Measurements from ENCODE around the gene CDC6. TPM values are rescaled to one million over a fixed set of nuclear protein-coding genes. Genes with fewer than 3 reads are reported as not detected.
A peak's percentile ranks its signal among the peaks of the same experiment; 100 is the strongest.

The CDC6 gene
- total RNA-seq, 1 donor from 2014 or later, result 18.2 TPM

DNA sequence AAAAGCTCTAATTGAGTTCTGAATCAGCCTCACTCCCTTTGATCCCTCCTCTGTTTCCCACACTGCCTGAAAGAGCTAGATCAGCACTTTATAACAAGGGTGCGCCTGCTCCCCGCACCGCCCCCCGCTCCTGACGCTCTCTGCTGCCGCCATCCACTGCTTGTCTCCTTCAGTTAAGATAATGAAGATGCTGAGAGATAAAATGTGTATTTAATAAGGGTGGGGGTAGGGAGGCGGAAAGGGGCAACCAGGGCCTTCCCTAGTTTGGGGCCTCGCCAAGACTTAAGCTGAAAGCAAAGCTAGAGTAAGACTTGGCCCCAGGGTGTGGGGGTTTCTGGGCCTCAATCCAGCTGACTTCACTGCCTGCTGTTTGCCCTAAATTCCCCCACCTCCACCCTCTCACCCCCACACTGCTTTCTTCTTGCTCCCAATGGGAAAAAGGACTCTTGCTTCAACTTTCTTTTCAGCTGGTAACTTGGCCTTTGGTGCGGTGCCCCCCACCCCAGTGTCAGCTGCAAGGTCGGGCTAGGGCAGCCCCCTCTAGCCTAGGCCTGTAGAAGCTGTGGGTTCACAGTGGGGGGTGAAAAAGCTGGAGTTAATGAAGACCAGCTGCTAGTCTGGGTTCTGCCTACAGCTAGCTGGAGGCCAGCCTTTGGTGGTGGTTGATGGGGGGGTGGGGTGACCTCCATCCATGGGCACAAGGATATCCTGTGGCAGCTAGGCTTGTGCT, 19.5 kb downstream of the CDC6 start:
- Mint-ChIP-seq H3K27me3 (ENCODE audit: unreplicated experiment) (peaks cover 6% of the 10 kb centered on the region), H3K36me3 (ENCODE audit: low read depth, unreplicated experiment) (no peaks in the 10 kb centered on the region), H3K4me3 (ENCODE audit: unreplicated experiment) (no peak overlapping the region), H3K4me1 (ENCODE audit: unreplicated experiment) (peaks cover 26% of the 10 kb centered on the region), H3K9me3 (ENCODE audit: unreplicated experiment) (no peaks in the 10 kb centered on the region), H3K27ac (ENCODE audit: unreplicated experiment) (no peak overlapping the region)
- TF ChIP-seq, protein P1, sequence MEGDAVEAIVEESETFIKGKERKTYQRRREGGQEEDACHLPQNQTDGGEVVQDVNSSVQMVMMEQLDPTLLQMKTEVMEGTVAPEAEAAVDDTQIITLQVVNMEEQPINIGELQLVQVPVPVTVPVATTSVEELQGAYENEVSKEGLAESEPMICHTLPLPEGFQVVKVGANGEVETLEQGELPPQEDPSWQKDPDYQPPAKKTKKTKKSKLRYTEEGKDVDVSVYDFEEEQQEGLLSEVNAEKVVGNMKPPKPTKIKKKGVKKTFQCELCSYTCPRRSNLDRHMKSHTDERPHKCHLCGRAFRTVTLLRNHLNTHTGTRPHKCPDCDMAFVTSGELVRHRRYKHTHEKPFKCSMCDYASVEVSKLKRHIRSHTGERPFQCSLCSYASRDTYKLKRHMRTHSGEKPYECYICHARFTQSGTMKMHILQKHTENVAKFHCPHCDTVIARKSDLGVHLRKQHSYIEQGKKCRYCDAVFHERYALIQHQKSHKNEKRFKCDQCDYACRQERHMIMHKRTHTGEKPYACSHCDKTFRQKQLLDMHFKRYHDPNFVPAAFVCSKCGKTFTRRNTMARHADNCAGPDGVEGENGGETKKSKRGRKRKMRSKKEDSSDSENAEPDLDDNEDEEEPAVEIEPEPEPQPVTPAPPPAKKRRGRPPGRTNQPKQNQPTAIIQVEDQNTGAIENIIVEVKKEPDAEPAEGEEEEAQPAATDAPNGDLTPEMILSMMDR (IDR thresholded peaks at IDR 0.05; ENCODE audit: unreplicated experiment), result no peak
- DNase-seq (ENCODE audit: low spot score), result no peak

DNA sequence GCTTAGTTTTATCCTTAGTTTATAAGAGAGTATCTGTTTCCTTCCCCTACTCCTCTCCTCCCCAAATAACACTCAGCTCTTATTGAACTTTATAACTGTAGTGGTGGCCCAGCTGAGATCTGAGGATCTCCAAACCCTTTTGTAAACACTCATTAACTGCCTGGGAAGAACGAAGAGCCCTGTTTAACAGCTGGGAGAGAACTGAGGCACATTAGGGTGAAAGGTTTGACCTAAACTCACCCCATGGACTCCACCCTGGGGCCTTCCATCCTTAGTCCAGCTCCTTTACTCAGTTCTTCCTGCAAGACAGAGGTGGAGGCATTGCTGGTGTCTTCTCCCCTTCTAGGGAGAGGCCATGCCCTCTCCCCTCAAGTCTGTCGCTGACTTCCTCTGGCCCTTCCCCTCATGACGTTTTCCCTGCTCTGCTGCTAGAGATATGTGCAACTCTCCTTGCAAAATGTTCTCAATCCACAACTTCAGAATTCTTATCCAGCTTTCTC, 20.1 kb downstream of the CDC6 start:
- peaks cover 28% of the 10 kb centered on the region for H3K4me1 Mint-ChIP-seq (ENCODE audit: unreplicated experiment)
- TF ChIP-seq, protein P1 (IDR thresholded peaks at IDR 0.05; ENCODE audit: unreplicated experiment), result no peak
- H3K36me3 Mint-ChIP-seq (ENCODE audit: low read depth, unreplicated experiment), result no peaks in the 10 kb centered on the region
- H3K9me3 Mint-ChIP-seq (ENCODE audit: unreplicated experiment), result no peaks in the 10 kb centered on the region
- H3K27me3 Mint-ChIP-seq (ENCODE audit: unreplicated experiment), result peaks cover 8% of the 10 kb centered on the region
- DNase-seq (ENCODE audit: low spot score), result no peak
- H3K4me3 Mint-ChIP-seq (ENCODE audit: unreplicated experiment), result no peak overlapping the region
- no peak overlapping the region for H3K27ac Mint-ChIP-seq (ENCODE audit: unreplicated experiment)

DNA sequence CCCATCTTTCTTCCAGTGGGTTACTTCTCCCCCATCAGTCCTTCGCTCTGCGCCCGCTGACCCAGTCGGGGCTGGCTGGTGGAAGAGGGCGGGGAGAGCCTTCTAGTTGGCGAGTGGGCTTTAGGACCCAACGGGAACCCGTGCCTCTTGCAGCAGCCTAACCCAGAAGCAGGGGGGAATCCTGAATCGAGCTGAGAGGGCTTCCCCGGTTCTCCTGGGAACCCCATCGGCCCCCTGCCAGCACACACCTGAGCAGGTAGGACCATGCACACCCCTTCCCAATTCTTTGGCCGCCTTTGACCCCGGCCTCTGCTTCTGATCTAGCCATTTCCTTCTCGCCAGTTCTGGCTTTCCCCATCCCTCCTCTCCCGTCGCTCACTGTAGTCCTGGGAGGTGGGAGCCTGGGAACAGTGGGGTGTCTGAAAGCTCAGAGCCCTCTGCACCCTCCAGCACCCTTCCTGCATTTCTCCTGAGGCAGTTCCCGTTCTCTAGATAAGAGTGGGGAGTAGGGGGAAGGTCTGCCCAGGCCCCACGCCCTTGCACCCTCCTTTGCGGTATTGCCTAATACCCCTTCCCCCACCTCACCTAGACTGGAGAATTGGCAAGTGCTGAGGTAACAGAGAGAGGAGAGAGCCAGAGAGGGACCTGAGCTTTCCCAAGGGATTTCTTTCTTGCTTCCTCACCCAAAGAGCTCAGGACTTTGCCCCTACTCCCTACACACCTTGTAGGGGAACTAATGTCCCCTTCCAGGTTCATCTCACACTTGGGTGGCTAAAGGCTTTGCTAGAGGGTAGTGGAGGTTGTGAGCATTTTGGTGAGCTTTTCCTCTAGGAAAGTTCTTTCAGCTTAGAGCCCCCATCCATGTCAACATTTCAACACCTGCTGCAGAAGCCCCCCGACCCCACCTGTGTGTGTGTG, 21.6 kb downstream of the CDC6 start, which contains the start of gene RARA:
RARA (plus strand) TSS at position 150 of the 918 bp plus-strand sequence. CDS start 22,039 bp downstream, outside the sequence.
- Mint-ChIP-seq H3K4me1 (ENCODE audit: unreplicated experiment) (peaks cover 26% of the 10 kb centered on the region), H3K9me3 (ENCODE audit: unreplicated experiment) (no peaks in the 10 kb centered on the region), H3K36me3 (ENCODE audit: low read depth, unreplicated experiment) (no peaks in the 10 kb centered on the region), H3K4me3 (ENCODE audit: unreplicated experiment) (no peak within 1 kb of the TSS), H3K27me3 (ENCODE audit: unreplicated experiment) (peaks cover 11% of the 10 kb centered on the region), H3K27ac (ENCODE audit: unreplicated experiment) (no peak within 1 kb of the TSS)
- peak; percentile 55 for DNase-seq (ENCODE audit: low spot score)
- TF ChIP-seq, protein P1 (IDR thresholded peaks at IDR 0.05; ENCODE audit: unreplicated experiment), result no peak

DNA sequence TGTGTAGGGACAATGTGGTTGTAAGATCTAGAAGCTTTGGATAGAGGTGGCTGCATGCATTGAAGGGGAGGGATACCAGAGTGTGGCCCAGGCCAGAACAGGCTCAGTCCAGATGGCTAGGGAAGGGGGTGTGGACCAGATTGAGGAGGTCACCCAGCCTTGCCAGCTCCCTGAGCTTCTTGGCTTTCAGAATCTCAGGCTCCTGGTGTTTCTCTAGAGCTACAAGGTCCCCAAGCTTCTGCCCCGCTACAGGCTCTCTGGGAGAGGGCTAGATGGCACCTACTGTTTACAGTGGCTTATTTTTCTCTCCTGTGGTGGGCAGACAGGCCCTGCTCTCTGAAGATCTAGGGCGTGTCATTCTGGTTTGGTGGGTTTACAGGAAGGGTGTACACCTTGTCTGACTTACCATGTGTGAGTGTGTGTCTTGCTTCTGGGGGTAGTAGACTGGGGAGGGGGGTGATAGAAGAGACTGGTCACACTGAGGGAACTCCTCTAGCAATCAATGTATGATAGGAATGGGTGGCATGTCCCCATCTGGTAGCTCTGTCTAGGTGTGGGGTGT, 22.4 kb downstream of the CDC6 start:
- H3K4me3 Mint-ChIP-seq (ENCODE audit: unreplicated experiment), result peak overlapping the region; percentile 48
- H3K36me3 Mint-ChIP-seq (ENCODE audit: low read depth, unreplicated experiment), result no peaks in the 10 kb centered on the region
- TF ChIP-seq, protein P1 (IDR thresholded peaks at IDR 0.05; ENCODE audit: unreplicated experiment), result no peak
- H3K4me1 Mint-ChIP-seq (ENCODE audit: unreplicated experiment), result peaks cover 26% of the 10 kb centered on the region
- no peak for DNase-seq (ENCODE audit: low spot score)
- H3K27ac Mint-ChIP-seq (ENCODE audit: unreplicated experiment), result no peak overlapping the region
- peaks cover 11% of the 10 kb centered on the region for H3K27me3 Mint-ChIP-seq (ENCODE audit: unreplicated experiment)
- no peaks in the 10 kb centered on the region for H3K9me3 Mint-ChIP-seq (ENCODE audit: unreplicated experiment)
